GM19099 (cell line): ENCODE results near the gene IL1A.

ENCODE experiments used
- POLR2A ChIP-seq: IDR thresholded peaks from 3 replicates; pipeline ENCODE4 v1.6.1; 2011; ENCODE audit warnings: low read depth; ENCODE audit not compliant: insufficient read length; ENCODE audit errors: extremely low read depth

Gene IL1A

DNA sequence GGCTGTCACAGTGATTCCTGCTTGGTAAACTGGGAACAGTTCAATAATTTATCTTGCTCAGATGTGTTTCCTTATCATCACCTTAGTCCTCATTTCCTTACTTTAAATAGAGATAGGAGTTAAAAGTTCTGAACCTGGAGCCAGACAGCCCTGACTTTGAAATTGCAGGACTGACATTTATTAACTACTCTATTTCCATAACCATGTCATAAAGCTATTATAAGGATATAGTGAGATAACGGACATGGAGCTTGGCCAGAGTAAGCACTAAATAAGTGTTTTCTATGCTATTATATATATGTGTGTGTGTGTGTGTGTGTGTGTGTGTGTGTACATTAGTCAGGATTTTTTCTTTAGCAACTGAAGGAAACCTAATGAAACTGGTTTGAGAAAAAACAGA lies 50.4 kb downstream of the IL1A start:
- TF ChIP-seq POLR2A = no peak

DNA sequence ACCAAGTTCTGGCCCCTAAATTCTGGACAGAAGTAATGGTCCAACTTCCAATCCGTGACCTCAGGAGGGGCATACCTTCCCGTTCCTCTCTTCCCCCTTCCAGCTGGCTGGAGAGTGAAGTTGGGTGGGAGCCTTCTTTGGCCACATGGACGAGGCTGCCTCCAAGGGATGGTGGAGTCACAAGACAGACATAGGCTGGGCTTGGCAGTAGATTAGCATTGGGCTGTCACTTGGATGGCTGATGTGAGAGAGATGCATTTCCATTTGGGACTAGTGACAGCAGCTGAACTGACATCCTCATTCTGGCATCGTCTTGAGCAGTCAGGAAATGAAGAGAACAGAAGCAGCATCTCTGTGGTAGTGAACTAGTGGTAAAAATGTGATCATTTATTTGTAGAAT lies 50.8 kb downstream of the IL1A start:
- no peak for TF ChIP-seq POLR2A

DNA sequence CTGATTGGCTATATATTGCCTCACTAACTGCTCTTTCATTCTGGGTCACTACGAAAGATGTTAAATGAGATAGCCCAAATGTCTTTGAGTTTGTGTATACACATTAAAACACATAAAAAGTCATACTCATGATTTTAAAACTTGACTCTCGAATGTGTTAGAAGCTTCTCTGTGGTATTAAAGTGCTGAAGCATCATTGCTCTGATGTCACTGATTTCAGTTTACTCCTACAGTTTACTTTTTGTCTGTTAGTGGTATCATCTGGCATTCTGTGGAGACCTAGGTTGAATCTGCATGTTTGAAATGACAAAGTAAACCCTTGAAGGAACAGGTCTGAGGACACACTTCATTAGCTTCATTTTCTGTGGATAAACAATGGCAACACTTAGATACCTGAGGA lies 52.8 kb downstream of the IL1A start:
- TF ChIP-seq POLR2A = no peak

DNA sequence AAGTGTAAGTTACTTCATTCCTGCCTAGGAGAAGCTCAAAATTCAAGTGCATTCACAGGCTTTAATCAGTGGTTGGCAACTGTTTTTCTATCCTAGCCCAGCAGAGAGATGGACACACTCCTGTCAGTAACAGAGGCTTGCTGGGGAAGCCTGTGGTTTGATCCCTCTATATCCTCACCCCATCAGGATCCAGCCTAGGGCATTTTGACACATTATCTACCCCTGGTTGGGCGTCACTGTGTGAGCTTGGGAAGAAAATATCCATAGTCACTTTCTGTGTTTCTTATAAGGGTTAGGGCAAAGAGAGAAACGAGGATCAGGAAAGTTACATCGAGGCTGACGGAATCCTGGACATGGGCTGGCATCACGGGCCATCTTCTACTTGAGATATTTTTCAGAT lies 53.5 kb downstream of the IL1A start:
- TF ChIP-seq POLR2A = no peak

DNA sequence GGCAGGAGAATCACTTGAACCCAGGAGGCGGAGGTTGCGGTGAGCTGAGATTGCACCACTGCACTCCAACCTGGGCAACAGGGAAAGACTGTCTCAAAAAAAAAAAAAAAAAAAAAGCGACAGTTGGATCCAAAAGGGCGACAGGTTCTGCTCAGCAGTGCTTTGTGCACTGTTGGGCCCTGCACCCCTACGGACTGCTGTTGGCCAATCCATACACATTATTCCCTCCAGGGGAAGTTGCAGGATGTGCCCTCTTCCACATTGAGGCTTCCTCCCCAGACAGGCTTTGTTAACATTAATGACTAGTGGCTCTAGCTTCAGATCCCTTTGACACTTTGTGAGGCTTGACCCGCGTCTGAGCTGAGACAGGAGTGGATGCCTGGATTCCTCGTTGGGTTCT lies 54.1 kb downstream of the IL1A start:
- TF ChIP-seq POLR2A = no peak

DNA sequence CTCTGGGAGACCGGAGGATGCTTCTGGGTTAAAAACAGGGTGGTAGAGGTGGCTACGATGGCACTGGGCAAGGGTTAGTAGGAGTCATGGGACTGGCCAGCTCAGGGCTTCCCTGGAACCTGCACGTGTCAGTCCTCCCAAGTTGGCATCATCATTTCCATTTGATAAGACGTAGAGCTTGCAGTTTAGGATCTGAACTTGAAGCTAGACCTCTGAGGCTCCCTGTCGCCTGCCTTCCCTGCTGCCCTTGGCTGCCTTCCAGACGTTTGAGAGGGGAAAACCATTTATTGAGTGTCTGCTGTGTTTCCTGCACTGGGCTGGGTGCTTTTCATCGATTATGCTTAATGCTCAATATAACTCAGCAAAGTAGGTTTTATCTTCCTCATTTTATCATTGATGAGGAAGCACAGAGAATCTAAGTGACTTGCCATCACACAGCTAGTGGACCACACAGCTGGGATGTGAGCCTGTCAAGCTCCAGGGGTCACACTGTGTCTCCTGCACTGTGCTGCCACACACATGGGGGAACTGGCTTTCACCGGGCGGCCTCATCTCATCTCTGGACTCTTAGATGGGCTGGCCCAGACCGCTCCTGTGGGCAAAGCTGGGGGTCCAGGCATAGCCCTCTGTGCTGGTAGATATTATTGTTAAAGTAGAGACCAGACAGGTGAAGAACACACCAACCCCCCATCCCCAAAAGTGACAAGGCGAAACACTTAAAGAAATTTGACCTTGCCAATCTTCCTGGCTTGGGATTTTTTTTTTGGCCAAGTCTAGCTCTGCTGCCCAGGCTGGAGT lies 55.7 kb downstream of the IL1A start:
- TF ChIP-seq POLR2A = no peak

DNA sequence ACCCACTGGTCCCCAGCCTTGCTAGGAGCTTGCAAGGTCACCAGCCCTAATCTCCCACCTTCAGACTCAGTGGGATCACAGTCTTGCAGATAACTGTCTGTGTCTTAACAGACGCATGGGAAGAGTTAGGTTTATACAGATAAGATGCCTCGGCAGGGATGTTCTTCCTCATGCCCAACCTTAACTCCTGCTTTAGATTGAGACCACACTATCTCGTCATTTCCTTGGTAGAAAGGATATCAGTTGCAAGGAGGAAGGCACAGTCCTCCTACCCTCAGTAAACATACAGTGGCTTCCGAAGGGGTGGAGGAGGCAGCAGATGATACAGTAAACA lies 56.3 kb downstream of the IL1A start:
- TF ChIP-seq POLR2A = no peak

DNA sequence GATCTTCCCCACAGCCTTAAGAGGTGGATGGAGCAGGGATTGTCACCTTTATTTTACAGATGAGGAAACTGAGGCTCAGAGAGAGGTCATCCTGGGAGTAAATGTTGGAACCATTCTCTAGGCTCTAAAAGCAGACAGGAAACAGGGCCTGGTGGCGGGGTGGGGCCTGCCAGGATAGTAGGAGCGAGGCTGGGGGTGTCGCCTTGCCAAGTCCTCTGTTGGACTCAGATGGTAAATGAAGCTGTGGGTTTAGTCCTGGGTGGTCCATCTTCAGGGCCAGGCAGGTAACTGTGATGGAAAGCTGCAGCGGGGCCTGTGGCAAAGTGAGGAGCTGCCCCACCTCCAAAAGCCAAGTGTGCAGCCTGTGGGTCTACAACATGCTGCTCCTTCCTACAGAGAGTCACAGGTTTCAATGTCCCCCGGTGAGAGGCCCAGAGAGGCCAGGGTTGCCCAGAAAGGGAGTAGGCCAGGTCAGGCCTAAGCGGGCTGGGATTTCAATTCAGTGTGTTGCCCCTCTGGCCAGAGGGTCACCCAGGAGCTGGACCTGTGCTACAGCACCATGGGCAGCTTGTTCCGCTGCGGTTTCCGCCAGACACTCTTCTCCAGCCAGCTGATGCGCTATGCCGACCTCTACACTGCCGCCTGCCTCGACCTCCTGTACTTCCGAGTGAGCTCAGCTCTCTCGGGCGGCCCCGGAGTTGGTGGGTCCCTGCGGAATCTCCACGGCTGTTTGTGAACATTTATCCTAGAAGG lies 56.8 kb downstream of the IL1A start:
- TF ChIP-seq POLR2A = no peak

DNA sequence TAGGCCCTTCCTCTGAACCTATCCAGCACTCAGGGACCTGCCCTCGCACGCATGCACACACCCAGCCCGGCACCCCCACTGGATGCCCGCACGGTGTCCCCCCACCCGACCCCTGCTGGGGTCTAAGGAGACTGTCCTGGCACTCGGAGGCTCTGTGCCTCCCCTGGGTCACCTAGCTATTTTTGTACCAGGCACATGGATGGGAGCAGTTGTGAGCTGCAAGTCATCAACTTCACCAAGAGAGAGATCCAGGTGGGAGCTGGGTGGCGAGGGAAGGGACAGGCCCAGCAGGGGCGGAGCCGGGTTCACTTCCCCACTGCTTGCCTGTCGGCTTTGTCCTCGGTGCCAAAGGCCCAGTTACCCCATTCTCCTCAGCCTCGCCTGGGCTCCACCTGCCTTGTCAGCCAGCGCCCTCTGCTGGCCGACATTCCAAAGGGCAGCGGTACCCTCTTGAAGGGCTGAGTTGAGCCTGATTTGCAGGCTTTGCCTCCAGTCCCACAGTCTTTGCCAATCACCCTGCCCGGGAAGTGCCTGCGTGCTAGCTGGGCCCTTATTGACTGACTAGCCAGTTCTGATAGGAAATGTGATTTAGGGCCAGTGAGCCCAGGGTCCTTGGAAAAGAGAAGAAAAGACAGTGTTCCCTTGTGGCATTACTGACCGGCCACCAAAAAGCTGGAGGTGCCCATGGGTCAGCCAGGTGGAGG lies 57.7 kb downstream of the IL1A start:
- TF ChIP-seq POLR2A = no peak

DNA sequence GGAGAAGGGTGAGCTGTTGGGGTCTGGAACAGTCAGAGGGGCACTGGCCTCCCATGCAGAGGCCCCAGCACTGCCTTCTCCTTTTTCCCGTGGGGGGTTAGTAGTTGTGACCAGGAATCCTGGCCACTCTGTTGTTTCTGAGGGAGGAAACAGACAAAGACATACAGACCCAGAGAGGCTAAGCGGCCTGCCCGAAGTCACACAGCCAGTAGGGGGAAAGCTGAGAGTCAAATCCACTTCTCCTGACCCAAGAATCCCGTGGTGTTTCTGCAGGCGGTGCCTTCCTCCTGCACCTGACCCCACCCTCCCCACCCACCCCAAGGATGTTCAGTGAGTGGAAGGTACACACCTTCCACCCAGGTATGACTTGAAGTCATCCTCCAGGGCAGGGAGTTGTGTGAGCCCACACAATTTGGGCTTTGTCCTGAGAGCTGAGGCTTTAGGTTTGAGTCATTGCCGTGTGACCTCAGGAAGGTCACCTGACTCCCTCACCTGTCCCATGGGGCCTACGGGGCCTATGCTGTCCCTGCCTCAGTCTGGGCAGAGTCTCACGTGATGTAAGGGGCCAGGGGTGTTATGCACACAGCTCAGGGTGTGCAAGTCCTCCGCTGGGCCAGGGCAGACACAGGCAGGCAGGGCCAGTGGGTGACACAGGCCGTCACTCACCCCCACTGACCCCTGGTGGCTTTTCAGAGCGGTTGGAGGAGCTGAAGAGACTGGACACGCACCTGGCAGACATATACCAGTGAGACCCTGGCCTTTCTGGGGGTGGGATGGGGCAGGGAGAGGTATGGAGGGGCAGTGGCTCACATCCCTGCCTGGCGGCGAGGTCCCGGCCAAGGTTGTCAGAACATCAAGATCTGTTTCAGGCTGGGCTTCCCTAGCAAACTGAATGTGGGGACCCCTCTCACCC lies 58.5 kb downstream of the IL1A start:
- TF ChIP-seq POLR2A = no peak

DNA sequence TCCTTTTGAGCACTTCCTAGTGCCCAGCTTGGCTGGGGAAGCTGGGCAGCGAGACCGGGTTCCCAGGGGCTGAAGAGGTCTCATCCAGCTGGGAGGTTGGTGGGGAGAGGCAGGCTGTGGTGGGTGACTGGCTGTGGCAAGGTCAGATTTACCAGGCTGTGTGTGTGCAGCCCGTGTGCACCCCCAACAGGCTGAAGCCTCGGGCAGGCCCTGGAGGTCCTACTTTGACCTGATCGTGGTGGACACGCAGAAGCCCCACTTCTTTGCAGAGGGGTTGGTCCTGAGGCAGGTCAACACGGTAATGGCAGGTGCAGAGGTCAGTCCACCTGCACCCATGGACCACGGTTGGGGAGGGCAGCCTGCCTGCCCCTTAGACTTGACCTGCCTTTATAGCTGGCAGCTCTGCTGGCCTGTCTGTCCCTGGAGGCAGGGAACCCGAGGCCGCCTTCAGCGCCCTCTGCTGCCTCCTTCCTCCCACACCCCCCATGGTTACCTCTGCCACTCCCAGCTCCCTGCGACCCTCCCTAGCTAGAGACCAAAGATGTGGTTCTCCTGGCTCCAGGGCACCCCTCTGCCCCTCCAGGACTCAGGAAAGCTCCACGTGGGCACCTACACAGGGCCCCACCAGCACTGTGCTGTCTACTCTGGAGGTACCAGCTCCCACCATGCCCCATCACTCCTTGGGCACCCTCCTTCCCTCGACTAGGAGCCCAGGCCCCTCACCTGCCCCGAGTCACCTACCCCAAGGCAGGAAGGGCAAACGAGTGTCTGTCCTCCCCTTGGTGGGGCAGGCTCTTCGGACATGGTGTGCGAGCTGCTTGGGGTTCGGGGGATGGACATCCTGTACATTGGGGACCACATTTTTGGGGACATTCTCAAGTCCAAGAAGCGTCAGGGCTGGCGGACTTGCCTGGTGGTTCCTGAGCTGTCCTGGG lies 59.4 kb downstream of the IL1A start:
- TF ChIP-seq POLR2A = no peak

DNA sequence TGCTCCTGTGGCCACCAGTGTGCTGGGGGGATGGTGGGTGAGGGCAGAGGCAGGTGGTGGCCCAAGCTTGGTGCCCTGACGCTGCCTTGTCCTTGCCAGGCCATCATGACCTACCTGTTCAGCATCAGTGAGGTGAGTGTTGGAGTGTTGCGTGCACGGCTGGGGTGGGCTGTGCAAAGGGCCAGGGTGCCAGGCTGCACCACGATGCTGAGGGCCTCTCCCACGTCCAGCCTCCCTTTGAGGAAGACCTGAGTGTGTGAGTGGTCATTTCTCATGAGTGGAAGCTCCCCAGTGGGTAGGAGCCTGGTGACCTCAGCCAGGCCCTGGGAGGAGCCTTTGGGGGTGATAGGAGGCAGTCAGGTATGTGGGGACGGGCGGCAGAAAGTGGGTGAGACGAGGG lies 60.3 kb downstream of the IL1A start:
- TF ChIP-seq POLR2A = no peak
